ENCODE measurements around the gene DARS1. TPM values are rescaled to one million over a fixed set of nuclear protein-coding genes. Genes with fewer than 3 reads are reported as not detected.
A peak's percentile ranks its signal among the peaks of the same experiment; 100 is the strongest.

DARS1 gene
- 24.4 and 36.0 TPM in 2 replicates for total RNA-seq

GRCh38 chr2:135985018-135985825 lies at the start of gene DARS1:
Gene DARS1, minus strand, starts transcription at chr2:135985626. Its CDS starts 158 bp downstream, at chr2:135985468.
- peak; percentile 93 to 95 for DNase-seq (ENCODE audit: low read depth in 2 of 2)

GRCh38 chr2:136034629-136035028 lies 49.2 kb upstream of the DARS1 start:
- DNase-seq (ENCODE audit: low read depth in 2 of 2) = no peak

- DNase-seq (ENCODE audit: low read depth in 2 of 2) = no peak
These were observed 47.5 kb upstream of the DARS1 start for GRCh38 chr2:136032817-136033535.

- DNase-seq (ENCODE audit: low read depth in 2 of 2) = no peak
These were observed 46.8 kb upstream of the DARS1 start for GRCh38 chr2:136032192-136032591.

GRCh38 chr2:136031711-136032110 lies 46.3 kb upstream of the DARS1 start:
- no peak for DNase-seq (ENCODE audit: low read depth in 2 of 2)

GRCh38 chr2:136030406-136030805 lies 45.0 kb upstream of the DARS1 start:
- DNase-seq (ENCODE audit: low read depth in 2 of 2) = no peak

- DNase-seq (ENCODE audit: low read depth in 2 of 2) = no peak
These were observed 43.7 kb upstream of the DARS1 start for GRCh38 chr2:136029149-136029548.

GRCh38 chr2:136028001-136028400 lies 42.6 kb upstream of the DARS1 start:
- no peak for DNase-seq (ENCODE audit: low read depth in 2 of 2)

- no peak for DNase-seq (ENCODE audit: low read depth in 2 of 2)
These were observed 41.7 kb upstream of the DARS1 start for GRCh38 chr2:136027112-136027511.

- peak; percentile 49 to 63 for DNase-seq (ENCODE audit: low read depth in 2 of 2)
These were observed 39.9 kb upstream of the DARS1 start for GRCh38 chr2:136025057-136025973.

- no peak for DNase-seq (ENCODE audit: low read depth in 2 of 2)
These were observed 39.2 kb upstream of the DARS1 start for GRCh38 chr2:136024616-136025015.

GRCh38 chr2:136024185-136024584 lies 38.8 kb upstream of the DARS1 start:
- DNase-seq (ENCODE audit: low read depth in 2 of 2) = no peak

GRCh38 chr2:136023416-136023815 lies 38.0 kb upstream of the DARS1 start:
- DNase-seq (ENCODE audit: low read depth in 2 of 2) = no peak

GRCh38 chr2:136022396-136023146 lies 37.1 kb upstream of the DARS1 start:
- no peak for DNase-seq (ENCODE audit: low read depth in 2 of 2)

GRCh38 chr2:136021976-136022375 lies 36.5 kb upstream of the DARS1 start:
- no peak for DNase-seq (ENCODE audit: low read depth in 2 of 2)

- DNase-seq (ENCODE audit: low read depth in 2 of 2) = no peak
These were observed 36.0 kb upstream of the DARS1 start for GRCh38 chr2:136021406-136021805.

GRCh38 chr2:136020831-136021230 lies 35.4 kb upstream of the DARS1 start:
- no peak for DNase-seq (ENCODE audit: low read depth in 2 of 2)

- no peak for DNase-seq (ENCODE audit: low read depth in 2 of 2)
These were observed 34.4 kb upstream of the DARS1 start for GRCh38 chr2:136019825-136020224.

- DNase-seq (ENCODE audit: low read depth in 2 of 2) = peak in 1 of 2 donors; percentile 33
These were observed 33.9 kb upstream of the DARS1 start for GRCh38 chr2:136019306-136019705.

- DNase-seq (ENCODE audit: low read depth in 2 of 2) = no peak
These were observed 32.4 kb upstream of the DARS1 start for GRCh38 chr2:136017786-136018185.

GRCh38 chr2:136016836-136017235 lies 31.4 kb upstream of the DARS1 start:
- no peak for DNase-seq (ENCODE audit: low read depth in 2 of 2)

All from lung microvascular endothelial cell (primary cell).